Aorta (tissue), 5 donors: ENCODE results near the gene RASSF4. TPM values are rescaled to one million over a fixed set of nuclear protein-coding genes. Genes with fewer than 3 reads are reported as not detected.

ENCODE experiments used
- ATAC-seq: fragments of 200-7000 bp; cut with Tn5 transposase; one replicate; pipeline ENCODE4 v1.9.1; 2022; ENCODE audit warnings: moderate library complexity; ENCODE audit not compliant: low FRiP score
- DNase-seq, 2 donors: peaks; one replicate each; pipeline ENCODE4 v3.0.0-alpha.2; 2020
- H3K27ac ChIP-seq, 2 donors: one replicate each; pipeline ENCODE4 v1.5.1; 2013; ENCODE audit warnings: low read length in 2 of 2, mild to moderate bottlenecking in 2 of 2, moderate library complexity in 2 of 2, control low read depth in 1 of 2, inconsistent platforms in 1 of 2, low read depth in 1 of 2
- H3K27me3 ChIP-seq, 2 donors: one replicate each; pipeline ENCODE4 v1.6.1; 2013; ENCODE audit warnings: control low read depth in 1 of 2, low read length in 1 of 2, mild to moderate bottlenecking in 1 of 2, moderate library complexity in 1 of 2; ENCODE audit not compliant: insufficient read depth in 2 of 2, control insufficient read depth in 1 of 2
- H3K36me3 ChIP-seq, 2 donors: one replicate each; pipeline ENCODE4 v1.6.1; 2013; ENCODE audit warnings: control low read depth in 1 of 2, low read length in 1 of 2, mild to moderate bottlenecking in 1 of 2; ENCODE audit not compliant: insufficient read depth in 2 of 2, control insufficient read depth in 1 of 2
- H3K4me1 ChIP-seq, 2 donors: one replicate each; pipeline ENCODE4 v1.6.1; 2013; ENCODE audit warnings: low read length in 2 of 2, control low read depth in 1 of 2, mild to moderate bottlenecking in 1 of 2, moderate library complexity in 1 of 2; ENCODE audit not compliant: insufficient read depth in 2 of 2, control insufficient read depth in 1 of 2
- H3K4me3 ChIP-seq, 2 donors: one replicate each; pipeline ENCODE4 v1.5.1; 2013; ENCODE audit warnings: low read length in 2 of 2, control low read depth in 1 of 2, mild to moderate bottlenecking in 1 of 2
- H3K9me3 ChIP-seq: one replicate; pipeline ENCODE4 v1.6.1; 2013; ENCODE audit warnings: mild to moderate bottlenecking, low read length; ENCODE audit not compliant: control insufficient read depth
- WGBS, 2 donors: extraction: QIAGEN DNeasy Blood & Tissue Kit; methylation state at CpG; one replicate each; pipeline ENCODE4 v1.1.7; 2013; 5-methylcytosine and 5-hydroxymethylcytosine counted together
- intact Hi-C, 2 donors: fragments of 100-400 bp; cut with DNase I; formaldehyde crosslinking; loops; one replicate each; pipeline versions ENCODE4 v1.14.2 to v1.15.0; 2022
- polyA plus RNA-seq, 2 donors: library from polyadenylated mRNA; stranded (reverse); fragments of 200-250 nt; gene quantifications; one replicate each; pipeline ENCODE4 v1.2.3, GENCODE V29; 2013
- total RNA-seq, 2 donors: library from RNA; stranded (reverse); fragmentation: NEBNext Ultra II Directional; extraction: Animal tissue kit (Norgen Biotek cat#: 25700); gene quantifications; one replicate each; pipeline ENCODE4 v1.2.1, GENCODE V29; 2021
- donor health status: healthy with polysubstance abuse.
- donor health status: Bipolar disorder and iron deficiency.
- donor health status: DM: no; HTN: no; CAD: no.
- donor health status: DM: no; HTN: no; CAD: no.
- donor health status: DM: yes; HTN: yes; CAD: no.

RASSF4 gene
- total and polyA plus RNA-seq, 4 donors = 13.5 to 82.1 (median 29.3) TPM

- H3K9me3 ChIP-seq = no peaks in the 10 kb centered on the region
- no peak for ATAC-seq
- intact Hi-C loops = no loop called here
- no peaks in the 10 kb centered on the region for H3K27me3 ChIP-seq
- H3K27ac ChIP-seq = no peak overlapping the region
- no peak for DNase-seq
- no peak overlapping the region for H3K4me3 ChIP-seq
- no peaks in the 10 kb centered on the region for H3K36me3 ChIP-seq
- 90 to 91% methylated on average over 3 of the region's 3 CpGs for WGBS, 2 donors
- H3K4me1 ChIP-seq = no peaks in the 10 kb centered on the region
Measured at GRCh38 chr10:44917848-44918247, 41.8 kb upstream of the RASSF4 start.

GRCh38 chr10:44920252-44920651, 39.4 kb upstream of the RASSF4 start:
- DNase-seq (no peak), ATAC-seq (no peak)
- H3K4me1 ChIP-seq = no peaks in the 10 kb centered on the region
- intact Hi-C loops = no loop called here
- no peaks in the 10 kb centered on the region for H3K9me3 ChIP-seq
- H3K36me3 ChIP-seq = no peaks in the 10 kb centered on the region
- no peak overlapping the region for H3K27ac ChIP-seq
- no peak overlapping the region for H3K4me3 ChIP-seq
- no peaks in the 10 kb centered on the region for H3K27me3 ChIP-seq
- WGBS, 2 donors = 88 to 93% methylated on average over 3 of the region's 3 CpGs

- Histone ChIP-seq H3K4me1 (no peaks in the 10 kb centered on the region), H3K27ac (no peak overlapping the region), H3K36me3 (no peaks in the 10 kb centered on the region), H3K4me3 (no peak overlapping the region), H3K27me3 (no peaks in the 10 kb centered on the region), H3K9me3 (no peaks in the 10 kb centered on the region)
- DNase-seq (no peak), ATAC-seq (no peak)
- intact Hi-C loops = no loop called here
- WGBS, 2 donors = 88 to 94% methylated on average over 5 of the region's 5 CpGs
Measured at GRCh38 chr10:44921061-44921460, 38.5 kb upstream of the RASSF4 start.

- Histone ChIP-seq H3K4me1 (no peaks in the 10 kb centered on the region), H3K27me3 (no peaks in the 10 kb centered on the region), H3K4me3 (no peak overlapping the region), H3K9me3 (no peaks in the 10 kb centered on the region), H3K36me3 (no peaks in the 10 kb centered on the region), H3K27ac (no peak overlapping the region)
- DNase-seq = no peak
- ATAC-seq = no peak
- WGBS, 2 donors = 98 to 99% methylated on average over 3 of the region's 3 CpGs
- intact Hi-C loops = no loop called here
Measured at GRCh38 chr10:44921506-44921905, 38.1 kb upstream of the RASSF4 start.

- no peaks in the 10 kb centered on the region for H3K4me1 ChIP-seq
- H3K9me3 ChIP-seq = no peaks in the 10 kb centered on the region
- DNase-seq (no peak), ATAC-seq (no peak)
- no peaks in the 10 kb centered on the region for H3K27me3 ChIP-seq
- 95 to 96% methylated on average over 5 of the region's 5 CpGs for WGBS, 2 donors
- no peak overlapping the region for H3K27ac ChIP-seq
- H3K36me3 ChIP-seq = no peaks in the 10 kb centered on the region
- intact Hi-C loops = no loop called here
- H3K4me3 ChIP-seq = no peak overlapping the region
Measured at GRCh38 chr10:44922021-44922420, 37.6 kb upstream of the RASSF4 start.

GRCh38 chr10:44922796-44923545, 36.6 kb upstream of the RASSF4 start:
- Histone ChIP-seq H3K9me3 (no peaks in the 10 kb centered on the region), H3K4me1 (no peaks in the 10 kb centered on the region), H3K27me3 (no peaks in the 10 kb centered on the region), H3K36me3 (no peaks in the 10 kb centered on the region), H3K27ac (no peak overlapping the region), H3K4me3 (no peak overlapping the region)
- WGBS, 2 donors = 88% methylated on average over 7 of the region's 7 CpGs
- no peak for DNase-seq
- intact Hi-C loops = no loop called here
- ATAC-seq = no peak

- no peaks in the 10 kb centered on the region for H3K4me1 ChIP-seq
- H3K36me3 ChIP-seq = no peaks in the 10 kb centered on the region
- no peak overlapping the region for H3K27ac ChIP-seq
- no peaks in the 10 kb centered on the region for H3K9me3 ChIP-seq
- DNase-seq = no peak
- no peak overlapping the region for H3K4me3 ChIP-seq
- H3K27me3 ChIP-seq = no peaks in the 10 kb centered on the region
- WGBS, 2 donors = 91 to 92% methylated on average over 3 of the region's 3 CpGs
- ATAC-seq = no peak
- intact Hi-C loops = no loop called here
Measured at GRCh38 chr10:44923611-44924010, 36.0 kb upstream of the RASSF4 start.

- ATAC-seq (no peak), DNase-seq (no peak)
- Histone ChIP-seq H3K36me3 (no peaks in the 10 kb centered on the region), H3K9me3 (no peaks in the 10 kb centered on the region), H3K4me1 (no peaks in the 10 kb centered on the region), H3K27ac (no peak overlapping the region), H3K27me3 (no peaks in the 10 kb centered on the region), H3K4me3 (no peak overlapping the region)
- intact Hi-C loops = no loop called here
- 83 to 92% methylated on average over 20 to 21 of the region's 21 CpGs for WGBS, 2 donors
Measured at GRCh38 chr10:44924261-44925040, 35.2 kb upstream of the RASSF4 start.

GRCh38 chr10:44925224-44925623, 34.4 kb upstream of the RASSF4 start:
- H3K9me3 ChIP-seq = no peaks in the 10 kb centered on the region
- H3K4me3 ChIP-seq = no peak overlapping the region
- 77 to 79% methylated on average over 7 of the region's 7 CpGs for WGBS, 2 donors
- intact Hi-C loops = no loop called here
- H3K4me1 ChIP-seq = no peaks in the 10 kb centered on the region
- H3K27ac ChIP-seq = no peak overlapping the region
- no peaks in the 10 kb centered on the region for H3K36me3 ChIP-seq
- ATAC-seq (no peak), DNase-seq (no peak)
- H3K27me3 ChIP-seq = no peaks in the 10 kb centered on the region
